Glutamatergic neuron (in vitro differentiated cells): ENCODE data around the gene CENPM. TPM values are rescaled to one million over a fixed set of nuclear protein-coding genes. Genes with fewer than 3 reads are reported as not detected.

Source experiments
- DNase-seq: peaks from one replicate; pipeline ENCODE4 v3.0.0; 2022
- H3K27ac Mint-ChIP-seq: one replicate; pipeline ENCODE4 v1.8.0; 2020; ENCODE audit warnings: mild to moderate bottlenecking, mixed read lengths, inconsistent platforms; ENCODE audit not compliant: unreplicated experiment
- H3K27me3 Mint-ChIP-seq: one replicate; pipeline ENCODE4 v1.8.0; 2020; ENCODE audit warnings: mild to moderate bottlenecking, moderate library complexity, mixed read lengths, inconsistent platforms; ENCODE audit not compliant: unreplicated experiment
- H3K36me3 Mint-ChIP-seq: one replicate; pipeline ENCODE4 v1.8.0; 2020; ENCODE audit warnings: mild to moderate bottlenecking, mixed read lengths, inconsistent platforms; ENCODE audit not compliant: unreplicated experiment
- H3K4me1 Mint-ChIP-seq: one replicate; pipeline ENCODE4 v1.8.0; 2020; ENCODE audit warnings: mild to moderate bottlenecking, low read depth, mixed read lengths, inconsistent platforms; ENCODE audit not compliant: unreplicated experiment
- H3K4me3 Mint-ChIP-seq: one replicate; pipeline ENCODE4 v1.8.0; 2020; ENCODE audit warnings: mild to moderate bottlenecking, mixed read lengths, inconsistent platforms; ENCODE audit not compliant: unreplicated experiment
- H3K9me3 Mint-ChIP-seq: one replicate; pipeline ENCODE4 v1.8.0; 2020; ENCODE audit warnings: mild to moderate bottlenecking, moderate library complexity, mixed read lengths, inconsistent platforms; ENCODE audit not compliant: unreplicated experiment
- CTCF ChIP-seq: fragments of 200-600 bp; sonication (generic); IDR thresholded peaks from one replicate; pipeline ENCODE4 v1.5.0; 2021; ENCODE audit not compliant: partially characterized antibody, unreplicated experiment
- total RNA-seq: library from RNA; stranded (reverse); fragmentation: NEBNext Ultra II Directional; extraction: Animal tissue kit (Norgen Biotek cat#: 25700); gene quantifications from one replicate; pipeline ENCODE4 v1.2.1, GENCODE V29; 2021; ENCODE audit not compliant: unreplicated experiment

The CENPM gene
- total RNA-seq, 1 donor from 2014 or later, result 3.4 TPM

GRCh38 chr22:41987276-41987675, 40.3 kb upstream of the CENPM start:
- Mint-ChIP-seq H3K4me1 (no peaks in the 10 kb centered on the region), H3K36me3 (peaks cover 29% of the 10 kb centered on the region), H3K27me3 (peaks cover 8% of the 10 kb centered on the region), H3K27ac (no peak overlapping the region), H3K9me3 (peaks cover 2% of the 10 kb centered on the region), H3K4me3 (no peak overlapping the region)
- TF ChIP-seq CTCF, result no peak
- DNase-seq, result no peak

GRCh38 chr22:41983513-41984405, 36.8 kb upstream of the CENPM start:
- peaks cover 7% of the 10 kb centered on the region for H3K4me1 Mint-ChIP-seq
- no peak for TF ChIP-seq CTCF
- DNase-seq, result no peak
- no peak overlapping the region for H3K4me3 Mint-ChIP-seq
- peaks cover 29% of the 10 kb centered on the region for H3K36me3 Mint-ChIP-seq
- H3K27ac Mint-ChIP-seq, result no peak overlapping the region
- H3K27me3 Mint-ChIP-seq, result peaks cover 5% of the 10 kb centered on the region
- peaks cover 2% of the 10 kb centered on the region for H3K9me3 Mint-ChIP-seq

GRCh38 chr22:41982865-41983264, 35.9 kb upstream of the CENPM start:
- H3K27ac Mint-ChIP-seq, result no peak overlapping the region
- H3K4me3 Mint-ChIP-seq, result no peak overlapping the region
- H3K9me3 Mint-ChIP-seq, result peaks cover 4% of the 10 kb centered on the region
- H3K36me3 Mint-ChIP-seq, result peaks cover 23% of the 10 kb centered on the region
- H3K27me3 Mint-ChIP-seq, result peaks cover 4% of the 10 kb centered on the region
- TF ChIP-seq CTCF, result no peak
- no peak for DNase-seq
- peaks cover 13% of the 10 kb centered on the region for H3K4me1 Mint-ChIP-seq

GRCh38 chr22:41979423-41980250, 32.7 kb upstream of the CENPM start:
- Mint-ChIP-seq H3K4me3 (peak overlapping the region; percentile 89), H3K36me3 (peaks cover 17% of the 10 kb centered on the region), H3K4me1 (peaks cover 14% of the 10 kb centered on the region), H3K9me3 (peaks cover 6% of the 10 kb centered on the region), H3K27ac (no peak overlapping the region), H3K27me3 (peaks cover 18% of the 10 kb centered on the region)
- DNase-seq, result peak; percentile 43
- no peak for TF ChIP-seq CTCF
